Measurements from ENCODE around the gene PEX19. TPM values are rescaled to one million over a fixed set of nuclear protein-coding genes. Genes with fewer than 3 reads are reported as not detected.
"Not testable (repeated sequence)": the region's sequence is repeated elsewhere in the genome, so short reads cannot be mapped to it uniquely, and the experiment has no call there.

PEX19 gene
- 97.3 TPM for total RNA-seq
- long read RNA-seq, transcript PEX19-205 (7 exons, 3,504 nt): minor isoform, 28 of 238 reads
- long read RNA-seq, transcript PEX19-201 (8 exons, 3,661 nt): major isoform, 197 of 238 reads
- long read RNA-seq, partial matches to known transcripts: 8 of 238 reads
- long read RNA-seq, other reads (novel, unspliced or antisense): 5 of 238 reads

GRCh38 chr1:160284782-160285344 lies at the start of gene PEX19:
Gene PEX19, minus strand, starts transcription at chr1:160285133. Its CDS starts 9 bp downstream, at chr1:160285124.
- ATAC-seq (ENCODE audit: poor library complexity) (peak; percentile 100), DNase-seq (peak; percentile 95)
- intact Hi-C loops (cut with DNase I): no loop called here

GRCh38 chr1:160332516-160332915 lies 47.6 kb upstream of the PEX19 start:
- ATAC-seq (ENCODE audit: poor library complexity): no peak

GRCh38 chr1:160330119-160330518 lies 45.2 kb upstream of the PEX19 start:
- ATAC-seq (ENCODE audit: poor library complexity) (no peak), DNase-seq (no peak)
- intact Hi-C loops (cut with DNase I): no loop called here

More at GRCh38 chr1:160332516-160332915, 47.6 kb upstream of the PEX19 start:
- intact Hi-C loops (cut with DNase I): no loop called here
- DNase-seq: no peak

- intact Hi-C loops (cut with DNase I): no loop called here
- DNase-seq (no peak), ATAC-seq (ENCODE audit: poor library complexity) (no peak)
Measured at GRCh38 chr1:160328184-160328583, 43.3 kb upstream of the PEX19 start.

GRCh38 chr1:160326418-160326817 lies 41.5 kb upstream of the PEX19 start:
- intact Hi-C loops (cut with DNase I): no loop called here
- no peak for ATAC-seq (ENCODE audit: poor library complexity)

GRCh38 chr1:160325252-160325651 lies 40.3 kb upstream of the PEX19 start:
- intact Hi-C loops (cut with DNase I): no loop called here
- DNase-seq (no peak), ATAC-seq (ENCODE audit: poor library complexity) (no peak)

More at GRCh38 chr1:160326418-160326817, 41.5 kb upstream of the PEX19 start:
- no peak for DNase-seq

- DNase-seq: no peak
- intact Hi-C loops (cut with DNase I): no loop called here
- ATAC-seq (ENCODE audit: poor library complexity): no peak
Measured at GRCh38 chr1:160322831-160323230, 37.9 kb upstream of the PEX19 start.

GRCh38 chr1:160315359-160315758 lies 30.4 kb upstream of the PEX19 start:
- intact Hi-C loops (cut with DNase I): no loop called here
- ATAC-seq (ENCODE audit: poor library complexity) (no peak), DNase-seq (no peak)

GRCh38 chr1:160309571-160309970 lies 24.6 kb upstream of the PEX19 start:
- no peak for DNase-seq
- ATAC-seq (ENCODE audit: poor library complexity): no peak
- intact Hi-C loops (cut with DNase I): no loop called here

GRCh38 chr1:160309185-160309557 lies 24.2 kb upstream of the PEX19 start:
- intact Hi-C loops (cut with DNase I): no loop called here
- ATAC-seq (ENCODE audit: poor library complexity) (no peak), DNase-seq (no peak)

GRCh38 chr1:160308451-160309184 lies 23.7 kb upstream of the PEX19 start:
- DNase-seq (no peak), ATAC-seq (ENCODE audit: poor library complexity) (peak; percentile 58)
- intact Hi-C loops (cut with DNase I): no loop called here

- DNase-seq (no peak), ATAC-seq (ENCODE audit: poor library complexity) (peak; percentile 72)
Measured at GRCh38 chr1:160307118-160307791, 22.3 kb upstream of the PEX19 start.

GRCh38 chr1:160300173-160300572 lies 15.2 kb upstream of the PEX19 start:
- DNase-seq: no peak
- intact Hi-C loops (cut with DNase I): no loop called here
- no peak for ATAC-seq (ENCODE audit: poor library complexity)

More at GRCh38 chr1:160307118-160307791, 22.3 kb upstream of the PEX19 start:
- intact Hi-C loops (cut with DNase I): no loop called here

- intact Hi-C loops (cut with DNase I): no loop called here
Measured at GRCh38 chr1:160296036-160296435, 11.1 kb upstream of the PEX19 start.

GRCh38 chr1:160293020-160293968 lies 8.4 kb upstream of the PEX19 start:
- no peak for ATAC-seq (ENCODE audit: poor library complexity)
- no peak for DNase-seq
- intact Hi-C loops (cut with DNase I): loop anchor here (5.0 kb wide), 1 partner anchor 101 kb away; the partner anchor contains the start of gene CASQ1

More at GRCh38 chr1:160296036-160296435, 11.1 kb upstream of the PEX19 start:
- DNase-seq (no peak), ATAC-seq (ENCODE audit: poor library complexity) (no peak)

- DNase-seq: peak; percentile 60
- ATAC-seq (ENCODE audit: poor library complexity): peak; percentile 88
- intact Hi-C loops (cut with DNase I): loop anchor here (2.0 to 5.0 kb wide), 2 partner anchors 99 to 191 kb away; partner anchors contain the start of gene CASQ1
Measured at GRCh38 chr1:160291248-160292220, 6.6 kb upstream of the PEX19 start.

- intact Hi-C loops (cut with DNase I); ATAC-seq (ENCODE audit: poor library complexity); DNase-seq: not testable (repeated sequence)
Measured at GRCh38 chr1:160287769-160288168, 2.8 kb upstream of the PEX19 start.

Measured in Right ventricle myocardium superior (tissue), 1 donor.